ENCODE measurements around the gene CGRRF1.

Gene CGRRF1

DNA sequence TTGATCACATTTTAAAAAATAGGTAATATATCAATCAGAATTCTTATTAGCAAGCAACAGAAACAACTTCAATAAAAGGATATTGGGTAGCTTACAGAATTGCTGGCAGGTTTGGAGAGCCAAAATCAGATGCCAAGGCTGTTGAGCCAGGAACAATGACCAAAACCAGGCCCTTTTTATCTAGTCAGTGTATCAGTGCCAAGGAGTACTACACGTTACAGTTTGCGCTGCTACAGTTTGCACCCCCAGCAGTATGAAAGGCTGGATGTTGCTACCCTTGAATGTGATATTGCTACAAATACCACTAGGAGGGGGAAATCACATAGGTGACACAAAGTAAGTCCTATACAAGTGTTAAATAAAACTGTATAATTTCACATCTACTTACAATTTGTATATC is 19.3 kb downstream of the CGRRF1 start:
- TF ChIP-seq, protein P1, sequence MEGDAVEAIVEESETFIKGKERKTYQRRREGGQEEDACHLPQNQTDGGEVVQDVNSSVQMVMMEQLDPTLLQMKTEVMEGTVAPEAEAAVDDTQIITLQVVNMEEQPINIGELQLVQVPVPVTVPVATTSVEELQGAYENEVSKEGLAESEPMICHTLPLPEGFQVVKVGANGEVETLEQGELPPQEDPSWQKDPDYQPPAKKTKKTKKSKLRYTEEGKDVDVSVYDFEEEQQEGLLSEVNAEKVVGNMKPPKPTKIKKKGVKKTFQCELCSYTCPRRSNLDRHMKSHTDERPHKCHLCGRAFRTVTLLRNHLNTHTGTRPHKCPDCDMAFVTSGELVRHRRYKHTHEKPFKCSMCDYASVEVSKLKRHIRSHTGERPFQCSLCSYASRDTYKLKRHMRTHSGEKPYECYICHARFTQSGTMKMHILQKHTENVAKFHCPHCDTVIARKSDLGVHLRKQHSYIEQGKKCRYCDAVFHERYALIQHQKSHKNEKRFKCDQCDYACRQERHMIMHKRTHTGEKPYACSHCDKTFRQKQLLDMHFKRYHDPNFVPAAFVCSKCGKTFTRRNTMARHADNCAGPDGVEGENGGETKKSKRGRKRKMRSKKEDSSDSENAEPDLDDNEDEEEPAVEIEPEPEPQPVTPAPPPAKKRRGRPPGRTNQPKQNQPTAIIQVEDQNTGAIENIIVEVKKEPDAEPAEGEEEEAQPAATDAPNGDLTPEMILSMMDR (conservative IDR thresholded peaks at IDR 0.05; ENCODE audit: low read depth, low read length) = no peak
- DNase-seq (ENCODE audit: low read depth) = no peak
- no peak overlapping the region for H3K4me3 ChIP-seq (ENCODE audit: low read length)

DNA sequence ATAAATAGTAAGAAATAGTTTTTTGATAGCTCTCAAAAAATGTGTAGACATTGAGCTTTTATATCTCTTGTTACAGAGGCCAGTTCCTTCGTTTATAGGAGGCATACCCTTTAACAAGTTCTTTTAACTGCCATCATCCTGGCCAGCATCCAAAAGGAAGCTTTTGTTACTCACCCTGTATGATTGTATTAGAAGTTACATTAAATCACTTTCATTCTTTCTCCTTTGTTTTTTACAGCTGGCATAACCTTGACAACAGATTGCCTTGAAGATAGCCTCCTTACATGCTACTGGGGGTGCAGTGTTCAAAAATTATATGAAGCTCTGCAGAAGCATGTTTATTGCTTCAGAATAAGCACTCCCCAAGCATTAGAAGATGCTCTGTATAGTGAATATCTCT is 20.1 kb downstream of the CGRRF1 start:
- H3K4me3 ChIP-seq (ENCODE audit: low read length) = no peak overlapping the region
- DNase-seq (ENCODE audit: low read depth) = no peak
- TF ChIP-seq, protein P1 (conservative IDR thresholded peaks at IDR 0.05; ENCODE audit: low read depth, low read length) = no peak

DNA sequence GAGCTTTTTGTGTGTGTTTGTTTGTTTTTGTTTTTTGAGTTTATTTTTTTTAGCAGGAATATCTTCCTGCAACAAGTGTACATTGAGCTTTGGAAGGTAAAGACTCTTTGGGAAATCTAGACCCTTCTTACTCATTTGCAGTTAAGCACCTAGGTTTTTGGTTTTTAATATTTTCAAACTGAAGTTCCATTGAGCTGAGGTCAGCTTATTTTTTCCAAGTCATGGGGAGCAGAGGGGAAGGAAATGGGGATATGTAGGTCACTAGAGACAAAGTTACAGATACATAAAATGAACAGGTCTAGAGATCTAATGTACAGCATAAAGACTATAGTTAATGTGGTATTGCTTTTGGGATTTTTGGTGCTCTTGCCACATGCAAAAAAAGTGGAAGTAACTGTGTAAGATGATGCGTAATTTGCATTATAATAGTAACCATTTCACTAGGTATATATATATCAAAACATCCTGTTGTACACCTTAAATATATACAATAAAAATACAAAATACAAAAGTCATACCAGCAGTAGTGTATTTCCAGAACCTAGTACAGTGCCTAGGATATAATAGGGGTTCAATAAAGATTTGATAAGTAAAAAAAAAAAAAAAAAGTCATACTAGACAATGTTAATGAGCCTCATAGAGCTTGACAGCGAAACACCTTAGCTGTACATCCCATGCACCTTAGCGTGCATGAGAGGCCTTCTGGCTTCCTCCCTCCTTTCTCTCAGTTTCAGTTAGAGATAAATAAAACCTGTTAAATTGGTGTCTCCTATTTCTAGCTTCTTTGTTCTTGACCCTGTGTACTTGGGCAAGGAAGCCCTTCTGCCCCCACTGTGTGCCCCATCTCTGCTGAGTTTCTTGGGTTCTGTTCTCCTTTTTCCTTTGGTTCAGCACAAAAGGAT is 22.7 kb downstream of the CGRRF1 start:
- H3K4me3 ChIP-seq (ENCODE audit: low read length) = no peak overlapping the region
- TF ChIP-seq, protein P1 (conservative IDR thresholded peaks at IDR 0.05; ENCODE audit: low read depth, low read length) = no peak
- no peak for DNase-seq (ENCODE audit: low read depth)

DNA sequence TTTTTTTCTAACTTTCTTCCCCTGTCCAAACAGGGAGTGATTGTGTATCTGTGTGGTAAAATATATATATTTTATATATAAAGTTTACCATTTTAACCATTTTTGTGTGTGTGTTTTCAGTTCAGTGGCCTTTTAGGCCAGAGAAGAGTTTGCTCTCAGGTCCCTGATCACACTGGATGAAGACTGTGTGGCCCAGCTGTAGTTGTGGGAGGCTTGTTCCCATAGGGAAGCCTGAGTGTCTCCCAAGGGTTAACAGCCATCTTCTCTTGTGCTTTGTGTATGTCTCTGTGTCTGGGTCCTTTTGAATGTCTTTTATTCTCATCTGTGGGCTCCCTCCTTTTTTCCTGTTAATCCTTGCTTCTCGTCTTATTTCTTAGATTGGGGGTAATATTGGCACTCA is 23.4 kb downstream of the CGRRF1 start:
- TF ChIP-seq, protein P1 (conservative IDR thresholded peaks at IDR 0.05; ENCODE audit: low read depth, low read length) = no peak
- no peak overlapping the region for H3K4me3 ChIP-seq (ENCODE audit: low read length)
- no peak for DNase-seq (ENCODE audit: low read depth)

DNA sequence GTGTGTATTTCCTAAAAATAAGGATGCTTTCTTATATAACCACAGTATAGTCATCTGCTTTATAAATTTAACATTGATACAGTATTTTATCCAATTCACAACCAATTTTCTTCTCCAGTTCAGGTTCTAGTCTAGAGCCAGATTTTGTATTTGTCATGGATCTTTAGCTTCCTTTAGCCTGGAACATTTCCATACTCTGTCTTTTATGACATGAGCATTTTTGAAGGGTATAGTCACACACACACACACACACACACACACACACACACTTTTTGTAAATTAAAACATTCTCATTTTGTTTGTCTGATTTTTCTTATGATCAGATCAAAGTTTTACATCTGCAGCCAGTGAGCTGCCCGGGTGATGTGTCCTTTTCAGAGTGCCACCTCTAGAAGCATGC is 25.4 kb downstream of the CGRRF1 start:
- TF ChIP-seq, protein P1 (conservative IDR thresholded peaks at IDR 0.05; ENCODE audit: low read depth, low read length) = no peak
- no peak overlapping the region for H3K4me3 ChIP-seq (ENCODE audit: low read length)
- DNase-seq (ENCODE audit: low read depth) = no peak

DNA sequence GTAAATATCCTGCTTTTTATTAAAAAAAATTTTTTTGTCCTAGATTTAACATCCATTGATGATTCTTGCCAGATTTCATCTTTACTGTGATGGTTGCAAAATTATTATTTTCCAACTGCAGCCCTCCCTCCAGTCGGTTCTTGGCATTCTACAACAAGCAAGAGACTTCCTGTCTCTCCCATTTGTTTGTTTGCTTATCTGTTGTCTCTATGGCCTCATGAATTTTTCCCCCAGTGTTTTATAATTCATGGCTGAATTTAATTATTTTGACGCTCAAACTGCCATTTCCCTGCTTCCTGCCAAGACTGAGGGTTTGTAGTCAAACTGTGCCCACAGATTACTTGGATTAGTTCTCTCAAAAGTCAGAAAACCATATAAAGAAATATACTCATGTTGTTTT is 25.9 kb downstream of the CGRRF1 start:
- DNase-seq (ENCODE audit: low read depth) = no peak
- TF ChIP-seq, protein P1 (conservative IDR thresholded peaks at IDR 0.05; ENCODE audit: low read depth, low read length) = no peak
- no peak overlapping the region for H3K4me3 ChIP-seq (ENCODE audit: low read length)

DNA sequence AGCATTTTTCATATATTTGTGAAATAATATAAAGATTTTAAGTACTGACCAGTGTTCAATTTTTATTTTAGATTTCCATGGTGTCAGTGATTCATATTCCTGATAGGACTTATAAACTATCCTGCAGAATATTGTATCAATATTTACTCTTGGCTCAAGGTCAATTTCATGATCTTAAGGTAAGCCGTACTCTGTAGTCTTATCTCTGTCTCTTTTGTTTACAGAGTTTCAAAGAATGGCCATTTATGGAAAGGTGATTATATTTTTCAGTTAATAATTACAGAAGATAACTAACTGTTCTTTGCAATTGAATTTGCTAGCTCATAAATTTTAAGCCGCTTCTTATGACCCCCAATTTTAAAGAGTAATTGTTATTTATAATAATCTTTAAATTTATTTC is 27.9 kb downstream of the CGRRF1 start:
- no peak for DNase-seq (ENCODE audit: low read depth)
- no peak overlapping the region for H3K4me3 ChIP-seq (ENCODE audit: low read length)
- TF ChIP-seq, protein P1 (conservative IDR thresholded peaks at IDR 0.05; ENCODE audit: low read depth, low read length) = no peak

Data from retinal pigment epithelial cell (primary cell).